Urothelium cell line (cell line): Measurements from ENCODE around the gene SMAD7.

Experiments used
- DNase-seq: peaks from one replicate; pipeline ENCODE4 v3.0.0; 2011; ENCODE audit warnings: low spot score, mixed read lengths
- FAIRE-seq: peaks from 2 replicates; lab custom pipeline; 2011; peaks lifted over from hg19 to GRCh38; lab: Jason Lieb, UNC

The SMAD7 gene

DNA sequence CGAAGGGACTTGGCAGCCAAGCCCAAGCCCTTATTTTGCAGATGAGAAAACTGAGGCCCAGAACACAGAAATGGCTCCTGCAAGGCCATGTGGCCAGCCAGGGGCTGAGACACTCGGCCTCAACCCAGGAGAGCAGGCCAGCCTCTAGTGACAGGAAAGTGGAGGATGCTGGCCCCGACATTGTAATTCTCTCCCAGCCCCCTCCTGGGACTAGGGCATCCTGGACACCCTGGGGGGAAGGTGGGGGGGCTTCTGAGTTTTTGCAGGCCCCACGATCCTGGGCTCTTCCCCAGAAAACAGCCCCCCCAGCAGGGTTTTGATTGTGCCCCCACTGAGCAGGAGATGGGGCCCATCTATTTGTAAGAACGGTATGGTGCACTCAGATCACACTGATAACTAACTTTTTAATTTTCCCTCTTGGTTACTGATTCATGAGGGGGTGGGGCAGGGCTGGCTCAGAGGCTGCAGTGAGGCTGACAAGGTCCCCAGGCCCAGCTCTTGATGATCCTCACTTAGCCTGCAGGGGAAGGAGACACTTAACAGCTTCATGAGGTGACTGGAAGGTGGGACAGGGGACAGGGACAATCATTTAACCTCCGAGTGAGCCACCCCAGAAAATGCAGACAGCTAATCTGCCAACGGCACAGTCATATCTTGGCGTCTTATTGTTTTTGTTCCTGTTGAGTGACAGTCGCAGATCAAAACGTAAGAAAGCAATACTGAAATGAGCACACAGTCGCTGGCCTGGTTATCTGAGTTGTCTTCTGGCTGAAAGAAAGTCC, 18.9 kb downstream of the SMAD7 start:
- FAIRE-seq (no peak), DNase-seq (no peak)

DNA sequence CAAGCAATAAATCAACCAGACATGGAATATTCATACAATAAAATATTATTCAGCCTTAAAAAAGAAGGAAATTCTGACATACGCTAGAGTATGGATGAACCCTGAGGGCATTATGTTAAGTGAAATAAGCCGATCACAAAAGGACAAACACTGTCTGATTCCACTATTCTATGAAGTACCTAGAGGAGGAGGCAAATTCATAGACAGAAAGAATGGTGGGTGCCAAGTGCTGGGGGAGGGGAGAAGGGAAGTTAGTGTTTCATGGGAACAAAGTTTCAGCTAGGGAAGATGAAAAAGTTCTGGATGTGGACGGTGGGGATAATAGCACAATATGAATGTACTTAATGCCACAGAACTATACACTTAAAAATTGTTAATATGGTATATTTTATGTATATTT, 19.8 kb downstream of the SMAD7 start:
- no peak for DNase-seq
- FAIRE-seq = no peak

DNA sequence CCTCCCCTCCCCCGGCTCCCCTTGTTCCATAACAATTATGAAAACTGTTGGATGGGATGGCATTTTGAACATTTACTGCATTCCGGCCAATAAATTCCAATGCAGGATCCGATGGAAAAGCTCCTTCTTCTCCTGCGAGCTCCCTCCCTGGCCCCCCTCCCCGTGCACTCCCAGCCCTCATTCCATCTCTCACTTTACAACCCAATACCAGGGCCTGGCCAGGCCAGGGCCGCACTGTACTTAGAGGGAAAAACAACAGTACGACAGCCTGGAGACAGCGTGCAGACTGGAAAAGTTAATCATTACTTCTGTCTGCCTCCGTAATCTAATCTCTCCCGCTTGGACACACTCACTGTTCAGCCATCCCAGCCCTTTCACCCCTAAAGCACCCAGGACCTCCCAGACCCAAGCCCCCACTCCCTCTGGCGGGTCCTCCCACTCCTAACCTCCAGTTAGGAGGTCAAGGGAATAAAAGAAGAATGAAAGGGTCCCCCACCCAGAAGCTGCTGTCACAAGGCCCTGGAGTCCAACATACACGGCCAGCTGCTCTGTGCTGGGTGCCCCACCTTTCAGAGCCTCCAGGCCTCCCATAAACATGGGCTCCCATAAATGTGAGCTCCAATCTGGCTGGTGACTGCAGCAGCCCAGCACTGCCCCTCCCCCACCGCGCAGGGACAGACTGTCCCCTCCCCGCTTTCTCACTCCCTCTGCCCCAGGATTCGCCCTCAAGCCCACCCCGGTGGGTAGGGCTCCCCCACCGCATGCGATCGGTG, 20.6 kb downstream of the SMAD7 start:
- FAIRE-seq (no peak), DNase-seq (no peak)

DNA sequence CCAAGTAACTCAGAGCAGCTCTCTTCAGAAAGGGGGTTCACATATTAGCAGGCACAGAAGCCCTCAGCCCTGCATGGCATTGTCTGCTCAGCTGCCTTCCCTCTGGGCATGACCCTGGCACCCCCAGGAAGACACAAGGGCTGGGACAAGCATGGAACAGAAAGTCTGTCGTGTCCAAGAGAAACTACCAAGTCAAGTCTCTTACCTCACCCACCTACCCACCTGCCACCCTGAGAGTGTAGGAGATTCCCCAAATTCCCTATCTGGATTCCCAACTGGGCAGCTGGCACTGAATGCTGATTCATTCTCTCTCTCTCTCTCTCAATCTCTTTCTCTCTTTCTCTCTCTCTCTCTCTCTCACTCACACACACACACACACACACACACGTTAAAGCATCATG, 21.6 kb downstream of the SMAD7 start:
- DNase-seq = no peak

DNA sequence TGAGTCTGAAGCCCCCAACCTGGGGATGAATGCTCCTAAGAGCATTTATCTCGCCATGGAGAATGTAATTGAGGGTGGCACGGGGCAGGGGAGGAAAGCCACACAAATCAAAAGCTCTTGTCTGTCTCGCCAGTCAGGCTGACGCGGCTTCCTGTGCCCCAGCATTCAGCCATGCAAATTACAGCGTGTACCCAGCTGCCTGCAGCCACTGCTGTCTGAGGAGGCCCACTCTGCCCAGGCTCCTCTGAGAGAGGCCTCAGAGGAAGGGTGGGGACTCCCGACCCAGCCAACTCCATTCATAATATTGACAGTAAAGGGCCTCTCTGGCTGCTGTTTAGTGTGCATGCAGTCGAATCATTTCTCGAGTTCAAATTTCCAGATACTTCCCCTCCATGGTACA, 22.0 kb downstream of the SMAD7 start:
- no peak for FAIRE-seq
- no peak for DNase-seq

More for the DNA sequence above, 21.6 kb downstream of the SMAD7 start:
- FAIRE-seq = no peak

DNA sequence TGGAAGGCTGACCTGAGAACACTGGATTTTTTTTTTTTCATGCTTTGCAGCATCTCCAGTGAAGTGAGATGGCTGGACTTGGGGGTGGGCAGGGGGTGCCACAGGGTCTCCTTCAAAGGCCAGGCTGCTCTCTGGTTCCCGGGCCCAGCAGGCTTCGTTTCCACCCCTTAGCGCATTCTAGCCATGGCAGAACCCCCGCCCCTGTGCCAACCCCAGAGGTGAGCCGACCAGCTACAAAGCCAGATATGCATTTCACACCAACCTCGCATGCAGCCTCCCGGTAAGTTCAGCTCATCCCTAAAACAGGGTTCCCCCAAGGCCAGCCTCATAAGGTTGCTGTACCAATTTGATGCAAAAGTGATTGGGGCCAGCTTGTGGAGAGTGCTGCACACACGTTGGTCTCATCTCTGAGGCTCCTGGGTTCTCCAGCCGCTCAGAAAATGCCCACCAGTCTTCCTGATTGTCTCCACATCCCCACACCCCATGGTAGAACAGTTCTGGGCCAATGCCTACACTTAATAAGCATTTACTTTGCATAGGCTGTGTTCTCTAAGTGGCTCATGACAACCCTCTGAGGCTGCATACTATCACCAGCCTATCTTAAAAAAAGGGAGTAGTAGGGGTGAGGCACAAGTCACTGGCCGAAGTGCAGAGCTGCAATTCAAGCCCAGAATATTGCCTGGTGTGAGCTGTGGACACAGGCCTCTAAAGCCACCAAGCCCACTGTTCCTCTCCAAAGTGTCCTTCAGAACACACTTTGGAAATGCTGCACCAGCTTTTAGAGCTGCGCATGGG, 23.3 kb downstream of the SMAD7 start:
- FAIRE-seq (no peak), DNase-seq (no peak)

DNA sequence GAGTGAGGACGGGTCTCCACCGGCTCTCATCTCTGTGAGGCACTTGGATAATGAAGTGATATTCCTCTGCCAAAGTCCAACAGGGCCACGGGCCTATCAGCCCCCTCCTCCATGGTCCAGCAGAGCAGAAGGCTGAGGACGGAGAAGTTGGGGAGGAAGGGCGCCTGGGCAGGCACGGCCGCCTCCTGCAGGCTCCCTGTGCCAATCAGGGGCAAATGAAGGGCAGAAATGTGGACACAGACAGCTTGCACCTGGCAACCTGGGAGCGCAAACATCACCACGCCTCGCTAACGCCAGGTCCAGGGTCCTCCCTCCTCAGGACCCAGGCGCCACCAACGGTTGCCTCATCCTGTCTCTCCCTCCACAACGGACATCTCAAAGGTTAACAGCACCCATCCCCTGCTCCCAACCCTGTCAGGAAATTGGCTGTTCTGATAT, 24.3 kb downstream of the SMAD7 start:
- FAIRE-seq (no peak), DNase-seq (no peak)

DNA sequence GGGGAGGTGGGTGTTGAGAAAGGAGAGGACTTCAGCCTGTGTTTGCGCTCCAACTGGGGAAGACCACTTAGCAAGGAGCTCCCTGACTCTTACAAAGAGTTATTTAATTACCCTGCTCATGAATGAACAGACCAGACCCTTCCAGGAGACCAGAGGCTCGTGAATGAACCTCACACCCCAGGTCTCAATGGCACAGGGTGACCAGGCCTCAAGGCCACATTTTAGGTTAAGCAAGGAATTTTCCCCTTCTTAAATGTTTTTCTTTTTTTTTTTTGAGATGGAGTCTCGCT, 25.3 kb downstream of the SMAD7 start:
- DNase-seq (no peak), FAIRE-seq (no peak)

DNA sequence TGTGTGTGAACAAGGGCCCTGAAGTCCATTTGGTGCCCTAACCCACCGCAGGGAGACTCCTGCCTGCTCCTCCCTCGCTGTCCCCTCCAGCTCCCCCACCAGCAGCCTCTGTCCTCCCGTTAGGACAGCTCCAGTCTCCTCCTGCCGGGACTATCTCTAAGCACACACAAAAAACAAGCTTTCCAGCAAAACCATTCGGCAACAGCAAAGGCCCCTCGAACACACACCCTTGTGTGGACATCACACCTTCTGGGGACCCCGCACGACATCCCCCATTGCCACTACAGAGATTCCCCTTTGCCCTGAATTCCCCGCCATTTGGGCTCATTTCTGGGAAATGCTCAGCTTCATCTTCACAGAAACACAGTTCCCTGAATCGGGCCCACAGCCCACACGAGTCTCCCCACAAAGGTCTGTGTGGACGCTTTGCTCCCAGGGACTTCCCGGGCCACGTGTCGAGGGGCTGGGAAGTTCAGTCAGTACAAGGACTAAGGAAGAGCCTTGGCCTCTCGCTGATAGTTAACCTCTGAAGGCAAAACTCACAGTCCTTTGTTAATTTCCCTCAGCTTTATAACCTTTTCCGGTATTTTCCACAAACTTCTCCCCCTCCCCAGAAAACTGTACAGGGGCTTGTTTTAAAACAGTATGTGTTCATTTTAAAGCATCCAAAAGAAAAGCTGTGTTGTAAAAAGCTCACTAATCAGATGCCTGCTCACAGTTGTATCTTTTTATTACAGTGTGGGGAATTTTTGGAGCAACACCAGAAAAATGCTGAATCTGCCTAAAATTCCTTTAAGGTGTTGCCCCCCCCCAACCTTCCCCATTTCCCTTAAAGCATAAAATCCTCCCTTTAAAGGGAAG, 25.9 kb downstream of the SMAD7 start:
- FAIRE-seq (no peak), DNase-seq (no peak)

DNA sequence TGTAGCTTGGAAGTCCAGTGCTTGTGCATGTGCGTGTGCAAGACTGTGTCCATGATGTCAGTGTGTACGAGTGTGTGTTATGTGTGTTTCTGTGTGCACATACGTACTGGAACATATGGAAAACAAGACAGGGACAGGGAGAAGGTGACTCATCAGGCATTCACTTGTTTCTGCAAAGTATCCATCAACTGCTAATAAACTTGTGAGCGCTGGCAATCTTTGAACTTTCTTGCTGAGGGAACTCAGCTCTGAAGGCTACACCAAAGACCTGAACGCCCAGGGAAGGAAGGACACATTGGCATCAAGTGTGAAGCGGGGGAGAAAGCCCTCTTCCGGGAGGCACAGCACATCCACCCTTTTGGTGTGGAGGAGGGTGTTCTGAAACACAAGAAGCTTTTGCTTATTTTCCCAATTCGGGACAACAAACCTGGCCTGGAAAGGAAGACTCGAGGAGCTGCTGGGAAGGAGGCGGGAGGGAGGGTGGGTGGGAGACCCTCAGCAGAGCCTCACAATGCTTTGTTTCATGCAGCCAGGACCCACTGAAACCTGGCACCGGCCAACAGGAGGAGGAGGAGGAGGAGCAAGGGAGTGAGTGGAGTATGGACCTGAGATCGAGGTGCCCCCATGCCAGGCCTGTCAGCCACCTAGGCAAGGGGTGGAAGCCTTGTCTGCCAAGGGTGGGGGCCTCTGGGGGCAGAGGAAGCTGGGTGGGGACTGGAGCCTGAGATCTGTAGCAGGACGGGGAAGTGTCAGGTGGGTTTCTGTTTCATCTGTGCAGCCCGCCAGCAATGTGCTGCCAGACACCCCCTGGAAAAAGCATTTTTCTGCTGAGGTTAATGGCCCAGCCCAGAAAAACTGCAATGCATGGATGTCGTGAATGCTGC, 26.8 kb downstream of the SMAD7 start:
- FAIRE-seq = no peak
- no peak for DNase-seq

DNA sequence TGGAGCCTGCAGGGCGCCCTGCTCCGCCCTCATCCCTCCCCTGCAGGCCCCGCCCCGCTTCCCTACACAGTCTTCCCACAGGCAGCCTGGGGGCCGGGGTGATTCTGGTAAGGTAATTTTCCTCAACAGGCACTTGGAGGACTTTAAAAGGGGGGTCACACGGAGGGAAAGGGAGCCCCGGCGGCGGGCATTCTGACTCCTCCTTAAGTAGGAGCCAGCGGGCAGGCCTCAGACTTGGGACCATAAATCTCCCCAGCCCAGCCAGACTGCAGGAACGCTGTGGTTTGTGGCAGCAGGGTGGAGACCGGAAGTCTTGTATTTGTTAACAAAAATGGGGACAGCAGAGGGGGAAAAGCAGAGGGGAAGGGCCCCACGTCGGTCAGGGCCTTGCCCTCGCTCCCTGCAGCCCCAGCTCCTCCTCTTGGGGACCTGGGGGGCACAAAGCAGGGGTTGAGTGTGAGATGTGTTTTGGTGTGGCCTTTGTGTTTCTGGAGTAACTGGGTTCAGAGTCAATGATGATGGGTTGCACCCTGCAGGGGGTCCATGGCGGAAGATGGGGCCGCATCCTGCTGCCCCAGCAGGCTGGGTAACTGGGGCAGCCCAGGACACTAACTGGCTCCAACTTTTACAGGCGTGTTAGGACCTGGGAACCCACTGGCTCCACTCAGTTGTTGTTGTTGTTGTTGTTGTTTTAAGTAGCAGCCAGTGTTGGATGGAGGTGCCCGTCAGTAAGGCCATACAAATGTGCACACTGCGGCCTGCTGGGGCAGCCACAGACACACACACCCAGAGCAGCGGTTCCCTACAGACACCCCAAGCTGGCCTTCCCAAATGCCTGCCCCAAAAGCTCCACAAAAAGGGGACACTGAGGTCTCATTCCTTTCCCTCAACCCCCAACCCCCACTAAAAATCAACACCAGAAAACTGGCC, 27.7 kb downstream of the SMAD7 start:
- no peak for FAIRE-seq
- peak; percentile 82 for DNase-seq

DNA sequence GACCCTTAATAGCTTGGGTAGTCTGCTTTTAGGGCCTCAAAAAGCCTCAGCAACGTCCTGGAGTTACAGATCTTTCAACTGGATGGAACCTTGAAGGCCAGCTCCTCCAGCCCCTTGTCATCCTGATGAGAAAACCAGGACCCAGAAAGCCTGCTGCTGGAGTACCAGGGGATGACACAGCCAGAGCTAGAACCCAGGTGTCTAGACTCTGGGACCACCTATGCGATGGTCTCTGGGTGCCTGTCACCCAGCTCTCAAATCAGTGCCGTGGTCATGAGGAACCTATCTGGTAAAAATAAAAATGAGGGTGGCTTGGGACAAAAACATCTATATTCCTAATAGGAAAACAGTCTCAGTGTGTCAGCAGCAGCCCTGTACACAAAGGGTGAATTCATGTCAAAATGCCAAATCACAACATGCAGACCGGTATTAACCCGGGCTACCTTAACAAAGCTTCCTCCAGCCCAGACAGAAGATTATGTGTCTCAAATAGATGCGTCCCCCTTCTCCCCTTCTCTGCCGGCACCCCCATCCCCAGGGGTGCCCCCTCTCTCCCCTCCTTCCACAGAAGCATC, 28.5 kb downstream of the SMAD7 start:
- no peak for DNase-seq
- no peak for FAIRE-seq

DNA sequence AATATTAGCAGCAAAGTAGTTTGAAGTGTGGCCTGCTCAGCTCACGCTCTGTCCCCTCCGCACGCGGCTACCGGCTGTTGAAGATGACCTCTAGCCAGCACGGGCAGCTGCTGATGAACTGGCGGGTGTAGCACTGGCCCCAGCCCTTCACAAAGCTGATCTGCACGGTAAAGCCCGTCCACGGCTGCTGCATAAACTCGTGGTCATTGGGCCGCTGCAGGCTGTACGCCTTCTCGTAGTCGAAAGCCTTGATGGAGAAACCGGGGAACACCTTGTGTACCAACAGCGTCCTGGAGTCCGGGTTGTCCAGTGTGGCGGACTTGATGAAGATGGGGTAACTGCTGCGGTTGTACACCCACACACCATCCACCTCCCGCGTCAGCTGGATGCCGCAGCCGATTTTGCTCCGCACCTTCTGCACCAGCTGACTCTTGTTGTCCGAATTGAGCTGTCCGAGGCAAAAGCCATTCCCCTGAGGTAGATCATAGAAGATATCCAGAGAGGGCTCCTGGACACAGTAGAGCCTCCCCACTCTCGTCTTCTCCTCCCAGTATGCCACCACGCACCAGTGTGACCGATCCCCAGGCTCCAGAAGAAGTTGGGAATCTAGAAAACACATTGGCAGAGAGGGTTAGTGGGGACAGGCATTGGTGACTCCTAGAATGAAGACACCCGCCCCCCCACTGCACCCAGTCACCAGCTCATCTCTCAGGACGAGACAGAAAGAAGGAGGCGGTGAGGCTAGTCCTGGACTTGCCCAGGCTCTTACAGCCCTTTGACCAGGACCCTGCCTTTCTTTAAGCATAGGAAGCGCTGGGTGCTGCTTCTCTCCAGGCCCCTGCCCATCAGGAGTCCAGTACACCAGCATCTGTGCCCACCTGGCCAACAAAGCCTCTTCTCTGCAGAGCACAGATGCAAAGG, 29.2 kb downstream of the SMAD7 start:
- DNase-seq (no peak), FAIRE-seq (no peak)

DNA sequence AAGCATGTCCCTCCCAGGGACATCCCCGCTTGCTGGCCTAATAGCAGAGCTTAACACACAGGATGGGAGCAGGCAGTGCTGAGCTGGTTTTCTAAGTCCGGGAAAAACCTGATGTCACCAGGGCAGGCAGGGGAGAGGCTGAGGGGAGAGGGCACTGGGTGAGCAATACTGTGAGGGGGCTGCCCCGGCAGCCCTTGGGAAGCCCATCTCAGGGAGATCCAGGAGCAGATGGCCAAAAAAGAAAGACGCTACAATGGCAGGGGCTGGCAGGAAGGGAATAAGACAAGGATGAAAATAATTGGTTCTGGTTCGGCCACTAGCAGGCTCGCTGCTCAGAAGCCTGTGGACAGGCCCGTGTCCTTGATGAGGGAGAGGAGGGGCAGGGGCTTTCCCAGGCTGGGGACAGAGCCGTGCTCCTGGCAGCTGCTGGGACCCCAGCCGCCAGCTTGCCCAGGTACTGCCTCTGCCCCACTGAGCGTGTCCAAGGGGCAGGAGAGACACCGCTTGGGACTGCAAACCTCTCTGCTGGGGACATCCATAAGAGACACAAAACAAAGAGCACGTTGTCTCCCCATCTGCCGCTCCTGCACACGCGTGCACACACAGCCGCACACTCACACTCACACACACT, 30.2 kb downstream of the SMAD7 start:
- FAIRE-seq = no peak
- DNase-seq = no peak

DNA sequence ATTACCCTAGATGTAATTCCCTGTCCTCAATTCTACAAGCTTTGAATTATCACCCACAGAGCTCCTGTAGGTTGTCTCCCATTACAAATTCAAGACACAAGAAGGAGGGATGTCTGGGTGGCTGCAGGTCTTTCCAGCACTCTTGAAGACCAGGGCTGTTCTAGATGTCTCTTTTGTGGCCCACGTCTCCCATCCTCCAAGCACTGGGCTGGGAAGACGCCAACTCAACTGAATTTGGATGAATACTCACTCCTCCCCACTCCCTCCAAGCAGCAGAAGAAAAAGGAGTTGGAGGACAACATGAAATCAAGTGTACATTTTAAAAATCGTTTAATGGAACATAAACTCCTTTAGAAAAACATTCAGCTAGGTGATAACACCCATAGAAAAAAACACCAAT, 31.2 kb downstream of the SMAD7 start:
- FAIRE-seq (no peak), DNase-seq (no peak)

DNA sequence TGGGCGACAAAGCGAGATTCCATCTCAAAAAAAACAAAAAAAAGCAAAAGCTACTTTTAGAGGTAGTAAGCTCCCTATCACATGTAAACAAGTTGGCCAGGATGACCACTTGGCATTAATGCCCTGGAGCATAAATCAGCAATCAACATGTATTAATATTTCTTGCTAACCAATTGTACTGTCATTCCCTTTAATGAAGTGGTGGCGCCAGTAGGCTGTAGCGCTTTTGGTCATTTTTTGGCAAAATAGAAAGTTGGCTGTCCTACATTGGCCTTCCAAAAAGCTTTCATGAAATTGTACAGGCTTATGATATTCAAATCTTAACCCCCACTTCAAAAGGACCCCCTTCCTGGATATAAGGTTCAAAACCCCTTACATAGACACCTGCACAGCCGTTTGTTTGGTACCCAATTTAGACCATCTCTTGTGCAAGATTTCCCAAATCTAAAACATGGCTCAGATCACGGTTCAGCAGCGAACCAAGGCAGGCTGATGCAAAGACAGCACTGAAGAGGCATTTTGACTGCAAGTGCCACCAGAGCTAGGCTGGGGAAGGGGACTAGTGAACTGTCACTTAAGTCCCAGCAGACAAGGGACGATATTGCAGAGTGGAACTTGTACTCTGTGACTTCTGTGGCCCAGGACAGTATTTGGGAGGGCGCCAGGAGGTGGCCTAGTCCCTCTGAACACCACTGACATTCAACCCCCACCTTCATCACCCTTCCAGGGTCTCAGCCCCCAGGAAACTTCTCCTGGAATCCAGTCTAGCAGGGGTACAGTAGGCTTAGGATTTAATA, 31.9 kb downstream of the SMAD7 start:
- no peak for FAIRE-seq
- DNase-seq = no peak
